KMS-11 (cell line): Measurements from ENCODE around the gene SLC10A1.
"Not testable (repeated sequence)": the region's sequence is repeated elsewhere in the genome, so short reads cannot be mapped to it uniquely, and the experiment has no call there.

ENCODE experiments used
- H2AFZ ChIP-seq: fragments of 200-600 bp; sonication (generic); 2 replicates; pipeline ENCODE4 v1.6.1; 2016; ENCODE audit warnings: antibody characterized with exemption, mixed run types, low read depth
- H3K27ac ChIP-seq: fragments of 200-600 bp; sonication (generic); 2 replicates; pipeline ENCODE4 v1.6.1; 2016; ENCODE audit warnings: mild to moderate bottlenecking, mixed run types
- H3K27me3 ChIP-seq: fragments of 200-600 bp; sonication (generic); 2 replicates; pipeline ENCODE4 v1.6.1; 2017; ENCODE audit warnings: mild to moderate bottlenecking, low read depth, mixed run types, moderate library complexity; ENCODE audit not compliant: insufficient read depth
- H3K36me3 ChIP-seq: fragments of 200-600 bp; sonication (generic); 2 replicates; pipeline ENCODE4 v1.6.1; 2017; ENCODE audit warnings: mild to moderate bottlenecking, mixed run types; ENCODE audit not compliant: insufficient read depth
- H3K4me1 ChIP-seq: fragments of 200-600 bp; sonication (generic); 2 replicates; pipeline ENCODE4 v1.6.1; 2016; ENCODE audit warnings: mild to moderate bottlenecking, low read depth, mixed run types; ENCODE audit not compliant: poor library complexity, severe bottlenecking
- H3K4me2 ChIP-seq: fragments of 200-600 bp; sonication (generic); 2 replicates; pipeline ENCODE4 v1.7.0; 2016; ENCODE audit warnings: mild to moderate bottlenecking, mixed run types
- H3K4me3 ChIP-seq: fragments of 200-600 bp; sonication (generic); IDR thresholded peaks from 2 replicates; pipeline ENCODE4 v1.6.1; 2017; ENCODE audit warnings: low read depth, low read length, mixed read lengths; ENCODE audit not compliant: insufficient read depth
- H3K79me2 ChIP-seq: fragments of 200-600 bp; sonication (generic); 2 replicates; pipeline ENCODE4 v1.6.1; 2016; ENCODE audit warnings: low read depth, mixed run types; ENCODE audit not compliant: insufficient read depth
- H3K9ac ChIP-seq: fragments of 200-600 bp; sonication (generic); 2 replicates; pipeline ENCODE4 v1.6.1; 2016; ENCODE audit warnings: mild to moderate bottlenecking, mixed run types
- H4K20me1 ChIP-seq: fragments of 200-600 bp; sonication (generic); 2 replicates; pipeline ENCODE4 v1.6.1; 2016; ENCODE audit warnings: mild to moderate bottlenecking, mixed run types; ENCODE audit not compliant: insufficient read depth
- TF ChIP-seq, protein P1 (sequence below): fragments of 200-600 bp; sonication (generic); conservative IDR thresholded peaks from 2 replicates; pipeline ENCODE4 v1.6.1; 2017; ENCODE audit warnings: low read depth, mild to moderate bottlenecking, antibody characterized with exemption, low read length, moderate library complexity, mixed read lengths

SLC10A1 gene

DNA sequence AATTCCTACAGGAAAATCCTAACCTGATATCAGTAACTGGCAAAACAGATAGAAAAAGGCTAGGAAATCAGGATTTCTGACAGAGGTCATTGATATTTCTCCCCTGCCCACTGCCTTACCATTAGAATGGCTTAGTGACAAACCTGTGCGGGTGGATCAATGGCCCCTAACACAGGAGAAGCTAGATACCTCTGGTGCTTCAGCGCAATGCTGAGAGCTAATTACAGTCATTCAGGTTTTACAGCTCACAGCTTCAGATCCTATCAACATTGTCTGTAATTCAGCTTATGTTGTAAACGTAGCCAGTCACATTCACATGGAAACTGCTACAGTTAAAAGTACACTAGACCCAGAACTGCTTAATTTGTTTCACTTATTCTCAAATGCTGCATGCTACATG, 17.4 kb upstream of the SLC10A1 start:
- Histone ChIP-seq H4K20me1 (no peaks in the 10 kb centered on the region), H3K27me3 (no peaks in the 10 kb centered on the region), H3K79me2 (no peaks in the 10 kb centered on the region), H3K4me1 (peaks cover 4% of the 10 kb centered on the region), H3K36me3 (no peaks in the 10 kb centered on the region), H3K9ac (no peak overlapping the region), H2AFZ (no peak overlapping the region), H3K4me3 (no peak overlapping the region), H3K27ac (no peak overlapping the region), H3K4me2 (no peak overlapping the region)
- TF ChIP-seq, protein P1, sequence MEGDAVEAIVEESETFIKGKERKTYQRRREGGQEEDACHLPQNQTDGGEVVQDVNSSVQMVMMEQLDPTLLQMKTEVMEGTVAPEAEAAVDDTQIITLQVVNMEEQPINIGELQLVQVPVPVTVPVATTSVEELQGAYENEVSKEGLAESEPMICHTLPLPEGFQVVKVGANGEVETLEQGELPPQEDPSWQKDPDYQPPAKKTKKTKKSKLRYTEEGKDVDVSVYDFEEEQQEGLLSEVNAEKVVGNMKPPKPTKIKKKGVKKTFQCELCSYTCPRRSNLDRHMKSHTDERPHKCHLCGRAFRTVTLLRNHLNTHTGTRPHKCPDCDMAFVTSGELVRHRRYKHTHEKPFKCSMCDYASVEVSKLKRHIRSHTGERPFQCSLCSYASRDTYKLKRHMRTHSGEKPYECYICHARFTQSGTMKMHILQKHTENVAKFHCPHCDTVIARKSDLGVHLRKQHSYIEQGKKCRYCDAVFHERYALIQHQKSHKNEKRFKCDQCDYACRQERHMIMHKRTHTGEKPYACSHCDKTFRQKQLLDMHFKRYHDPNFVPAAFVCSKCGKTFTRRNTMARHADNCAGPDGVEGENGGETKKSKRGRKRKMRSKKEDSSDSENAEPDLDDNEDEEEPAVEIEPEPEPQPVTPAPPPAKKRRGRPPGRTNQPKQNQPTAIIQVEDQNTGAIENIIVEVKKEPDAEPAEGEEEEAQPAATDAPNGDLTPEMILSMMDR: no peak

DNA sequence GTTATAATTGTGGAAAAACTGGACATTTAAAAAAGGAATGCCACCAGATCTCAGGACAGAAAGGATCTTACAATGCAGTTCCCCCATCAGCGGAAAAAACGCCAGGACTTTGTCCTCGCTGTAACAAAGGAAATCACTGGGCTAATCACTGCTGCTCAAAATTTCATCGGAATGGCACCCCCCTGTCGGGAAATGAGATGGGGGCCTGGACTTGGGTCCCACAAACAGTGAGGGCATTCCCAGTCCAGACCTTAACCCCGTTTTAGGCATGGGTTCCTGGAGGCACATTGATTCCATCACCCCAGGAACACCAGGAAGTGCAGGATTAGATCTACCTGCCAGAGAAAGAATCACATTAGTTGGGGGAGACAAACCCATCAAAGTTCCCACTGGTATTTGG, 16.3 kb upstream of the SLC10A1 start:
- H3K27me3 ChIP-seq, H3K9ac ChIP-seq, H4K20me1 ChIP-seq: not testable (repeated sequence)

DNA sequence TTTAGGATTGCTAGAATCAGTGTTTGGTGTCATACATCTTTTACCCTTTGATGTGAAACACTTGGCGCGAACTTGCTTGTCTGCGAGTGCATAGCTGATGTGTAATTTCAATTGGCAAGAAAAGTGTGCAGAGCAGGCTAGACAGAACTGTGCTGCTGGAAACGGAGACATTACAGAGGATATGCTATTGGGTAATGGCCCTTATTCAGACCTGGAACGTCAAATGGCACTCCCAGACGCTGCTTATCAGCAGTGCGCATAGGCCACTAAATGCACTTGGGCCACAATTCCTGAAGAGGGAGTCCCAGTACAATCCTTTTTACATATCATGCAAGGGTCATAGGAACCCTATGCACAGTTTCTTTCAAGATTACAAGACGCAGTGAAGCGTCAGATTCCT, 15.7 kb upstream of the SLC10A1 start:
- no peak overlapping the region for H3K4me3 ChIP-seq
- no peaks in the 10 kb centered on the region for H3K4me1 ChIP-seq
- no peak overlapping the region for H3K4me2 ChIP-seq
- H3K36me3 ChIP-seq: no peaks in the 10 kb centered on the region
- no peak overlapping the region for H3K9ac ChIP-seq
- H3K27ac ChIP-seq: no peak overlapping the region
- H2AFZ ChIP-seq: no peak overlapping the region
- no peaks in the 10 kb centered on the region for H4K20me1 ChIP-seq
- no peaks in the 10 kb centered on the region for H3K79me2 ChIP-seq
- no peaks in the 10 kb centered on the region for H3K27me3 ChIP-seq
- TF ChIP-seq, protein P1: no peak

More for the DNA sequence above, 16.3 kb upstream of the SLC10A1 start:
- H3K36me3 ChIP-seq, H3K4me3 ChIP-seq, H2AFZ ChIP-seq, H3K27ac ChIP-seq, H3K4me2 ChIP-seq, H3K79me2 ChIP-seq, H3K4me1 ChIP-seq: not testable (repeated sequence)

- TF ChIP-seq, protein P1: no peak
- no peaks in the 10 kb centered on the region for H3K27me3 ChIP-seq
- H3K27ac ChIP-seq: no peak overlapping the region
- H3K36me3 ChIP-seq: no peaks in the 10 kb centered on the region
- no peak overlapping the region for H3K4me2 ChIP-seq
- H3K79me2 ChIP-seq: no peaks in the 10 kb centered on the region
- no peak overlapping the region for H3K9ac ChIP-seq
- H4K20me1 ChIP-seq: no peaks in the 10 kb centered on the region
- no peak overlapping the region for H3K4me3 ChIP-seq
- H3K4me1 ChIP-seq: no peaks in the 10 kb centered on the region
- no peak overlapping the region for H2AFZ ChIP-seq
Observed at GRCh38 chr14:69811868-69812252, 14.8 kb upstream of the SLC10A1 start.

- Histone ChIP-seq H3K27me3 (no peaks in the 10 kb centered on the region), H4K20me1 (no peaks in the 10 kb centered on the region), H3K4me2 (no peak overlapping the region), H3K36me3 (no peaks in the 10 kb centered on the region), H3K4me1 (no peaks in the 10 kb centered on the region), H3K9ac (no peak overlapping the region), H2AFZ (no peak overlapping the region), H3K79me2 (no peaks in the 10 kb centered on the region), H3K27ac (no peak overlapping the region), H3K4me3 (no peak overlapping the region)
- TF ChIP-seq, protein P1: no peak
Observed at GRCh38 chr14:69811227-69811867, 14.3 kb upstream of the SLC10A1 start.
